C4-2B (cell line): ENCODE data around the gene RCCD1.

Source experiments
- H3K27ac ChIP-seq: fragments of 450-650 bp; 2 replicates; pipeline ENCODE4 v1.5.1; 2017
- ZFX ChIP-seq: fragments of 450-650 bp; IDR thresholded peaks from 2 replicates; pipeline ENCODE4 v1.6.1; 2017
- TF ChIP-seq, protein P1 (sequence below): fragments of 450-650 bp; conservative IDR thresholded peaks from 2 replicates; pipeline ENCODE4 v1.5.1; 2017; ENCODE audit warnings: mild to moderate bottlenecking

The RCCD1 gene

DNA sequence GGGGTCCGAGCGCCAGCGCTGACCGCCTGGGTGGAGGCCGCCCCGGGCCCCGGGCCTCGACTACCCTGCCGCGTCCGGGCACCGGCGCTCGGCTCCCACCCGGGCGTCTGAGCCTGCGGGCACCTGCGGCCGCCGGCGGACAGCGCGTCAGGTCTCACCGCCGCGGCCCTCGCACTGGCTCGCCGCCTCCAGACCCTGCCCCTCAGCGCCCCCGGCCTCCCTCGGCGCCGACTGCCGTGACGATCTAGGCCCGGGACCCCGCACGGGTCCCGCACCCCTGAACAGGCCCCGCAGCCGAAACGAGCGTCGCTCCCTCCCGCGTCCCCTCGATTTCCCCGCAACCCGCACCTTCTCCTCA lies 39.4 kb downstream of the RCCD1 start:
- peak overlapping the region; percentile 95 for H3K27ac ChIP-seq
- TF ChIP-seq, protein P1, sequence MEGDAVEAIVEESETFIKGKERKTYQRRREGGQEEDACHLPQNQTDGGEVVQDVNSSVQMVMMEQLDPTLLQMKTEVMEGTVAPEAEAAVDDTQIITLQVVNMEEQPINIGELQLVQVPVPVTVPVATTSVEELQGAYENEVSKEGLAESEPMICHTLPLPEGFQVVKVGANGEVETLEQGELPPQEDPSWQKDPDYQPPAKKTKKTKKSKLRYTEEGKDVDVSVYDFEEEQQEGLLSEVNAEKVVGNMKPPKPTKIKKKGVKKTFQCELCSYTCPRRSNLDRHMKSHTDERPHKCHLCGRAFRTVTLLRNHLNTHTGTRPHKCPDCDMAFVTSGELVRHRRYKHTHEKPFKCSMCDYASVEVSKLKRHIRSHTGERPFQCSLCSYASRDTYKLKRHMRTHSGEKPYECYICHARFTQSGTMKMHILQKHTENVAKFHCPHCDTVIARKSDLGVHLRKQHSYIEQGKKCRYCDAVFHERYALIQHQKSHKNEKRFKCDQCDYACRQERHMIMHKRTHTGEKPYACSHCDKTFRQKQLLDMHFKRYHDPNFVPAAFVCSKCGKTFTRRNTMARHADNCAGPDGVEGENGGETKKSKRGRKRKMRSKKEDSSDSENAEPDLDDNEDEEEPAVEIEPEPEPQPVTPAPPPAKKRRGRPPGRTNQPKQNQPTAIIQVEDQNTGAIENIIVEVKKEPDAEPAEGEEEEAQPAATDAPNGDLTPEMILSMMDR: no peak
- TF ChIP-seq ZFX: peak; percentile 72

DNA sequence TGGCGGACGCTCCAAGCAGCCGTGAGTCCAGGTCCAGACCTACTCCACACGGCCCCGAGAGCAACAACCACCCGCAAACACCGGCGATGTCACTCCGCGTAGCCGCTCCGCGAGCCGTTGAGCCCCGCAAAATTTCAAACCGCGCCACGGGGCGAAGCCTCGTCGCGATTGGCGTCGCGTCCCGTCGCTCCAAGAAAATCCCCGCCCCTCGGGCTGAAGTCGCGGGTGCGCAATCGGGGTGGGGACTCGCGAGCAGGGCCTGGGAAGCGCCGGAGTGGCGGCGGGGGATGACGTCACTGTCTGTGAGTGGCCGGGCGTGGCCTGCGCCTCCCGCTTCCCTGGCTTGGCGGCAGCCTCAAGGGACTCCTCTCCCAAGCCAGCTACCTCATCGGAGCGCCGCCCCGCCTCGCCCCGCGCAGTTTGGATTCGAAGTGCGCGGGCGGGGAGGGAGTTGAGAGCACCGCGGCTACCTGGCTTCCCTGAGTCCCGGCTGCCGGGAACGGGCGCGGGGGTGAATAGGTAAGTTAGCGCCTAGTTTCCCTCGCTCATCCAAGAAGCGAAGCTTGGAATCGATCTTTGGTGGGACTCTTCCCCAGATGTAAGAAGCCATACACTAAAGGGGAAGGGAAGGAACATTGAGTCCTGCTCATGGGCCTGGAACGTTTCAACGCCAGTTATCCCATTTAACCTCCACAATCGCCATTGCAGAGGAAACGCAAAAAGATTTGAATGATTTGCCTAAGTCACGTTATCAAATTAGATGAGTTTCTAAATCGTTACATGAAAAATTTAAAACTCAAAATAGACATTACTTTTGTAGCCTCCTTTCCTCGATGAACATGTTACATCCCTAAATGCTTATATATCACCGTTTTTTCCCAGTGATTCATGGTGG lies 40.0 kb downstream of the RCCD1 start, which contains the start of gene PRC1:
Gene PRC1, minus strand, starts transcription at position 119 of the 895 bp plus-strand sequence. Its CDS starts 118 bp downstream, at position 1.
- TF ChIP-seq, protein P1: no peak
- TF ChIP-seq ZFX: no peak; the same call in 1 of the 2 replicates
- H3K27ac ChIP-seq: peak within 1 kb of the TSS; percentile 95

DNA sequence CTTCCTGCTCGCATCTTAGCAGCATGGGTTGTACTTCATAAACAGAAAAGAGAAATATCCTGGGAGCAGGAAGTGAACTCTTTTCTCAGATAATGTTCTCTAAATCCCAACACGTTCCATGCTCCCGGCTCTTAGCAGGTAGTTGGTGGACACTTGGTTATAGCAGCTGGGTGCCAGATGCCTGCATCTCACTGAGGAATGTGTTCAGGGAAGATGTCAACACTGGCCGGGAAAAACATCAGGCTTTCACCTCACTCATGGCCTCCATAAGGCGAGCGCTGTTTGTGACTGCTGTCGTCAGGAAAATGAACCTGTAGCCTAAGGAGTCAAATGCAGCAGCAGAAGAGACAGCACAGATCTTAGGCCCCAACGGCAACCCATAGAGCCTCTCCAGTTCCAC lies 44.1 kb downstream of the RCCD1 start:
- TF ChIP-seq, protein P1: no peak
- TF ChIP-seq ZFX: no peak
- no peak overlapping the region for H3K27ac ChIP-seq

DNA sequence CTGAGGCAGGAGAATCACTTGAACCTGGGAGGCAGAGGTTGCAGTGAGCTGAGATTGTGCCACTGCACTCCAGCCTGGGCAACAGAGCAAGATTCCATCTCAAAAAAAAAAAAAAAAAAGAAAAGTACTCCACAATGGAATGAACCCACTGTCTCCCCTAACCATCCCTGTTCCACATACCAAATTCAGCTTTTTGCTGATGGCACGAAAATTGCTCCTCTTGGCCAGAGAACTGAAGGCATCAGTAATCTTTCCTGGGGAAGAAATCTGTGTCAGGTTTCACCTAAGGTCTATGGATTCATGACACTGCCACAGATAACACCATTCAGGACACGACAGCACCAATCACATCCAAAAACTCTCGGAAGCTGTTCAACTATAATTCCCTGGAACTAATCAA lies 46.5 kb downstream of the RCCD1 start:
- TF ChIP-seq, protein P1: no peak
- no peak for TF ChIP-seq ZFX
- no peak overlapping the region for H3K27ac ChIP-seq

DNA sequence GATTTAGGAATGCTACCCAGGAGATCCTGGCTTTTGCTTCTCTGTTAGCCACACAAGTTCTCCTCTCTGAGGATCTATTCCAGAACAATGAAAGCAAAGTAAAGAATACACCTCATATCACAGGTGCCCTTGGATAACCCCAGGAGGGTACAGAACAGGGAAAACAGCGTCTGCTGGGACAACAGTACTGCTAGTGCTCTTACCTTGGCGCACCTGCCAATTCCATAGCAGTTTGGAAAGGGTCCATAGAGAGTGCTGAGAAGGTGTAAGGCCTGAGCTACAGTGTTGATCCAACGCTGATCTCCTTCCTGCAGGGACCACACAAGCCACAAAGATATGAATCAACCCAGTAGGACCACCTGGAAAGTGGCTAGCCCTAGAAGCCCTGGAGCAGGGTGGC lies 52.6 kb downstream of the RCCD1 start:
- TF ChIP-seq, protein P1: no peak
- TF ChIP-seq ZFX: no peak
- H3K27ac ChIP-seq: peak overlapping the region; percentile 51
